ENCODE results near the gene CCDC33. TPM values are rescaled to one million over a fixed set of nuclear protein-coding genes. Genes with fewer than 3 reads are reported as not detected.

Gene CCDC33
- total RNA-seq, 1 experiment from 2014 or later, result not detected

GRCh38 chr15:74272812-74273211 lies 36.7 kb downstream of the CCDC33 start:
- DNase-seq (ENCODE audit: low read depth, low spot score) (no peak), ATAC-seq (no peak)
- H3K4me1 ChIP-seq (ENCODE audit: control insufficient read depth, insufficient read depth, low read length), result no peaks in the 10 kb centered on the region
- in situ Hi-C loops (cut with HindIII; ENCODE audit: low pct_unique_long_range_greater_than_20kb, low sequenced_read_pairs), result no loop called here
- TF ChIP-seq TCF7L2 (IDR thresholded peaks at IDR 0.05; ENCODE audit: low read depth, low read length) (no peak), POLR2AphosphoS5 (IDR thresholded peaks at IDR 0.05; ENCODE audit: low read depth, low read length) (no peak), SIN3A (IDR thresholded peaks at IDR 0.05; ENCODE audit: borderline replicate concordance, insufficient read depth, low read depth, low read length) (no peak), CTCF (IDR thresholded peaks at IDR 0.05) (no peak), REST (IDR thresholded peaks at IDR 0.05; ENCODE audit: insufficient read depth in 1 of 2, low read depth in 2 of 2, low read length in 1 of 2) (no peak)
- no TSS peak for BruUV-seq (replicated peaks)
- H3K27ac ChIP-seq (ENCODE audit: low read length), result no peak overlapping the region
- no peaks in the 10 kb centered on the region for H3K36me3 ChIP-seq (ENCODE audit: control insufficient read depth, insufficient read depth, low read length)
- POLR2A ChIA-PET, result no interaction called here
- CTCF ChIA-PET, result no interaction called here
- no peaks in the 10 kb centered on the region for H3K9me3 ChIP-seq (ENCODE audit: control insufficient read depth, insufficient read depth, low read depth, low read length)
- intact Hi-C loops (cut with micrococcal nuclease; ENCODE audit: unreplicated experiment), result no loop called here
- no peaks in the 10 kb centered on the region; the same call in 1 of the 2 replicates for H3K27me3 ChIP-seq (ENCODE audit: control insufficient read depth, insufficient read depth, low read length)
- no peak overlapping the region for H3K4me3 ChIP-seq (ENCODE audit: low read depth in 2 of 2, low read length in 2 of 2)

- TF ChIP-seq POLR2AphosphoS5 (IDR thresholded peaks at IDR 0.05; ENCODE audit: low read depth, low read length) (no peak), TCF7L2 (IDR thresholded peaks at IDR 0.05; ENCODE audit: low read depth, low read length) (no peak), SIN3A (IDR thresholded peaks at IDR 0.05; ENCODE audit: borderline replicate concordance, insufficient read depth, low read depth, low read length) (no peak), REST (IDR thresholded peaks at IDR 0.05; ENCODE audit: insufficient read depth in 1 of 2, low read depth in 2 of 2, low read length in 1 of 2) (no peak), CTCF (IDR thresholded peaks at IDR 0.05) (no peak)
- Histone ChIP-seq H3K36me3 (ENCODE audit: control insufficient read depth, insufficient read depth, low read length) (no peaks in the 10 kb centered on the region), H3K4me1 (ENCODE audit: control insufficient read depth, insufficient read depth, low read length) (no peaks in the 10 kb centered on the region), H3K27me3 (ENCODE audit: control insufficient read depth, insufficient read depth, low read length) (no peaks in the 10 kb centered on the region; the same call in 1 of the 2 replicates), H3K4me3 (ENCODE audit: low read depth in 2 of 2, low read length in 2 of 2) (no peak overlapping the region), H3K9me3 (ENCODE audit: control insufficient read depth, insufficient read depth, low read depth, low read length) (no peaks in the 10 kb centered on the region), H3K27ac (ENCODE audit: low read length) (no peak overlapping the region)
- POLR2A ChIA-PET, result no interaction called here
- in situ Hi-C loops (cut with HindIII; ENCODE audit: low pct_unique_long_range_greater_than_20kb, low sequenced_read_pairs) (no loop called here), intact Hi-C loops (cut with micrococcal nuclease; ENCODE audit: unreplicated experiment) (no loop called here)
- no peak for ATAC-seq
- no TSS peak for BruUV-seq (replicated peaks)
- CTCF ChIA-PET, result no interaction called here
- no peak for DNase-seq (ENCODE audit: low read depth, low spot score)
Measured at GRCh38 chr15:74274470-74275038, 38.4 kb downstream of the CCDC33 start.

Measured in Panc1 (cell line).